AG09309 (cell line): ENCODE data around the gene PCDHGA8.
"Not testable (repeated sequence)": the region's sequence is repeated elsewhere in the genome, so short reads cannot be mapped to it uniquely, and the experiment has no call there.

Experiments
- DNase-seq: peaks from one replicate; pipeline ENCODE4 v3.0.0-alpha.2; 2010; ENCODE audit warnings: low read depth
- H3K4me3 ChIP-seq: 2 replicates; pipeline ENCODE4 v1.5.1; 2011; ENCODE audit warnings: mild to moderate bottlenecking, low read depth, low read length, moderate library complexity; ENCODE audit not compliant: control insufficient read depth
- TF ChIP-seq, protein P1 (sequence below): IDR thresholded peaks from 2 replicates; pipeline ENCODE4 v1.5.1; 2011; ENCODE audit warnings: mild to moderate bottlenecking, low read depth, low read length, inconsistent platforms; ENCODE audit not compliant: insufficient read depth, control insufficient read depth; ENCODE audit errors: missing control alignments

Gene PCDHGA8

DNA sequence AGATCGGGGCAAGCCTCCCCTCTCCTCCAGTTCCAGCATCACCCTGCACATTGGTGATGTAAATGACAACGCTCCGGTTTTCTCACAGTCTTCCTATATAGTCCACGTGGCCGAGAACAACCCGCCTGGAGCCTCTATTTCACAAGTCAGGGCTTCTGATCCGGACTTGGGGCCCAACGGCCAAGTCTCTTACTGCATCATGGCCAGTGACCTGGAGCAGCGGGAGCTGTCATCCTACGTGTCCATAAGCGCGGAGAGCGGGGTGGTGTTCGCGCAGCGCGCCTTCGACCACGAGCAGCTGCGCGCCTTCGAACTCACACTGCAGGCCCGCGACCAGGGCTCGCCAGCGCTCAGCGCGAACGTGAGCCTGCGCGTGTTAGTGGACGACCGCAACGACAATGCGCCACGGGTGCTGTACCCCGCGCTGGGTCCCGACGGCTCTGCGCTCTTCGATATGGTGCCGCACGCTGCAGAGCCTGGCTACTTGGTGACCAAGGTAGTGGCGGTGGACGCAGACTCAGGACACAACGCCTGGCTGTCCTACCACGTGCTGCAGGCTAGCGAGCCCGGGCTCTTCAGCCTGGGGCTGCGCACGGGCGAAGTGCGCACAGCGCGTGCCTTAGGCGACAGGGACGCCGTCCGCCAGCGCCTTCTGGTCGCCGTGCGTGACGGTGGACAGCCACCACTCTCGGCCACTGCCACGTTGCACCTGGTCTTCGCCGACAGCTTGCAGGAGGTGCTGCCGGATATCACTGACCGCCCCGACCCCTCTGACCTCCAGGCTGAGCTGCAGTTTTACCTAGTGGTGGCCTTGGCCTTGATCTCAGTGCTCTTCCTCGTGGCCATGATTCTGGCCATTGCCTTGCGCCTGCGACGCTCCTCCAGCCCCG lies 3.0 kb upstream of the PCDHGA8 start:
- H3K4me3 ChIP-seq, result no peak overlapping the region
- no peak for DNase-seq
- TF ChIP-seq, protein P1, sequence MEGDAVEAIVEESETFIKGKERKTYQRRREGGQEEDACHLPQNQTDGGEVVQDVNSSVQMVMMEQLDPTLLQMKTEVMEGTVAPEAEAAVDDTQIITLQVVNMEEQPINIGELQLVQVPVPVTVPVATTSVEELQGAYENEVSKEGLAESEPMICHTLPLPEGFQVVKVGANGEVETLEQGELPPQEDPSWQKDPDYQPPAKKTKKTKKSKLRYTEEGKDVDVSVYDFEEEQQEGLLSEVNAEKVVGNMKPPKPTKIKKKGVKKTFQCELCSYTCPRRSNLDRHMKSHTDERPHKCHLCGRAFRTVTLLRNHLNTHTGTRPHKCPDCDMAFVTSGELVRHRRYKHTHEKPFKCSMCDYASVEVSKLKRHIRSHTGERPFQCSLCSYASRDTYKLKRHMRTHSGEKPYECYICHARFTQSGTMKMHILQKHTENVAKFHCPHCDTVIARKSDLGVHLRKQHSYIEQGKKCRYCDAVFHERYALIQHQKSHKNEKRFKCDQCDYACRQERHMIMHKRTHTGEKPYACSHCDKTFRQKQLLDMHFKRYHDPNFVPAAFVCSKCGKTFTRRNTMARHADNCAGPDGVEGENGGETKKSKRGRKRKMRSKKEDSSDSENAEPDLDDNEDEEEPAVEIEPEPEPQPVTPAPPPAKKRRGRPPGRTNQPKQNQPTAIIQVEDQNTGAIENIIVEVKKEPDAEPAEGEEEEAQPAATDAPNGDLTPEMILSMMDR, result no peak

GRCh38 chr5:141393267-141393666 lies 834 bp downstream of the PCDHGA8 start:
- no peak for DNase-seq
- TF ChIP-seq, protein P1, result no peak
- no peak overlapping the region for H3K4me3 ChIP-seq

GRCh38 chr5:141394401-141395187 lies 2.2 kb downstream of the PCDHGA8 start:
- not testable (repeated sequence) for DNase-seq, H3K4me3 ChIP-seq

DNA sequence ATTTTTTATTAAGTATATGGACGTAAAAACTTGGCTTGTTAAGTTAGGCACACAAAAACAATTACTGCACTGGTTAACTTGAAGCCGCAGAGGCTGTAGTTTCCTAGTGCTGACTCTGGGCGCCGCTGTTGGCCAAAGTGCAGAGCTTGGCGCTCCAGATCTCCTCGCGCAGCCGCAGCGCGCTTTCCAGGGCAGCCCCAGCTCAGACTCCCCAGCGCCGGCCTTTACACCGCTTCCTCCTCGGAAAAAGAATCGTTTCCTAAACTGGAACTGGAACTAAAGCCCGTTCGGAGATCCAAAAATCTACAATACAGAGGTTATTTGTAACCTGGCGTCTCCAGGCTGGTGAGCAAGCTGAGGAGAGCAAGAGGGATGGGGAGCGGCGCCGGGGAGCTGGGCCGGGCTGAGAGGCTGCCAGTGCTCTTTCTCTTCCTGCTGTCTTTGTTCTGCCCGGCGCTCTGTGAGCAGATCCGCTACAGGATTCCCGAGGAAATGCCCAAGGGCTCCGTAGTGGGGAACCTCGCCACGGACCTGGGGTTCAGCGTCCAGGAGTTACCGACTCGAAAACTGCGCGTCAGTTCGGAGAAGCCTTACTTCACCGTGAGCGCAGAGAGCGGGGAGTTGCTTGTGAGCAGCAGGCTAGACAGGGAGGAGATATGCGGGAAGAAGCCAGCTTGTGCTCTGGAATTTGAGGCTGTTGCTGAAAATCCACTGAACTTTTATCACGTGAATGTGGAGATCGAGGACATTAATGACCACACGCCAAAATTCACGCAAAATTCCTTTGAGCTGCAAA lies 5.5 kb downstream of the PCDHGA8 start, which contains the start of gene PCDHGB5:
TSS of gene PCDHGB5 (plus strand) at position 192 of the 796 bp plus-strand sequence. CDS start at position 373, 181 bp downstream.
- H3K4me3 ChIP-seq, result peak within 1 kb of the TSS; percentile 29
- DNase-seq, result not testable (repeated sequence)

DNA sequence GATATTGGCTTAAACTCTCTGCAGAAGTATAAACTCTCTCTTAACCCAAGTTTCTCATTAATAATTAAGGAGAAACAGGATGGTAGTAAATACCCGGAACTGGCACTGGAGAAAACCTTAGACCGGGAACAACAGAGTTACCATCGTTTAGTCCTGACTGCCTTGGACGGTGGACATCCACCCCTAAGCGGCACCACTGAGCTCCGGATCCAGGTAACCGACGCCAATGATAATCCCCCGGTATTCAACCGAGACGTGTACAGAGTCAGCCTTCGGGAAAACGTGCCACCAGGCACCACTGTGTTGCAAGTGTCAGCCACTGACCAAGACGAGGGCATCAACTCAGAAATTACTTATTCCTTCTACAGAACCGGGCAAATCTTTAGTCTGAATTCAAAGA lies 6.2 kb downstream of the PCDHGA8 start:
- TF ChIP-seq, protein P1, result no peak
- no peak for DNase-seq
- H3K4me3 ChIP-seq, result no peak overlapping the region

More for the DNA sequence above, 5.5 kb downstream of the PCDHGA8 start, which contains the start of gene PCDHGB5:
- TF ChIP-seq, protein P1, result peak; percentile 67

GRCh38 chr5:141399555-141400258 lies 7.3 kb downstream of the PCDHGA8 start:
- TF ChIP-seq, protein P1, result no peak
- DNase-seq, result no peak
- no peak overlapping the region for H3K4me3 ChIP-seq
